Activated naive CD4-positive, alpha-beta T cell treated with anti-CD3 and anti-CD28 coated beads, Interleukin-2, amount 50 U/mL, for 16 hours (primary cell): ENCODE data around the gene GADD45A.

Source experiments
- DNase-seq: peaks from one replicate; pipeline ENCODE4 v3.0.0-alpha.2; 2020

Gene GADD45A

DNA sequence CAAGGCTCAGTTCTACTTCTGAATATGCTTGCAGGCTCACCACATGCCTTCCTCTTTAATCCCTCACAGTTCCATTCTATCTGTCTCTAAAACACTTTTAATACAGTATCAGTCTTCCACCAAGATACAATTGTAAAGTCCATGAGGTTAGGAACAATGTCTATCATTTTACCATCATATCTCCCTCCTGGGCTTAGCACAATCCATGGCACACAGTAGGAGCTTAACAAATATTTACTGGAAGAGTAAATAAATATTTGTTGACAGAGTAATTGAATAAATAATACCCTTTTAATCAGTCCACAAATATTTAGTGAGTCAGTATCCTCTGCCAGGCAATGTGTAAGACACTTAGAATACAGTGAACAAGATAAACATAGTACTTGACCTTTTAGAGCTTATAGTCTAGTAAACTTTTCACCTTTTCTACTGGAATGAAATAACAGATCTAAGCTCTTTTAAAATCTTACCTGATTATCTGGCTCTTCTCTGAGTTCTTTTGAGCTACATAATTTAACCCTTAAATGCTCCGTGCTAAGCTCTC lies 12.7 kb upstream of the GADD45A start:
- no peak for DNase-seq

DNA sequence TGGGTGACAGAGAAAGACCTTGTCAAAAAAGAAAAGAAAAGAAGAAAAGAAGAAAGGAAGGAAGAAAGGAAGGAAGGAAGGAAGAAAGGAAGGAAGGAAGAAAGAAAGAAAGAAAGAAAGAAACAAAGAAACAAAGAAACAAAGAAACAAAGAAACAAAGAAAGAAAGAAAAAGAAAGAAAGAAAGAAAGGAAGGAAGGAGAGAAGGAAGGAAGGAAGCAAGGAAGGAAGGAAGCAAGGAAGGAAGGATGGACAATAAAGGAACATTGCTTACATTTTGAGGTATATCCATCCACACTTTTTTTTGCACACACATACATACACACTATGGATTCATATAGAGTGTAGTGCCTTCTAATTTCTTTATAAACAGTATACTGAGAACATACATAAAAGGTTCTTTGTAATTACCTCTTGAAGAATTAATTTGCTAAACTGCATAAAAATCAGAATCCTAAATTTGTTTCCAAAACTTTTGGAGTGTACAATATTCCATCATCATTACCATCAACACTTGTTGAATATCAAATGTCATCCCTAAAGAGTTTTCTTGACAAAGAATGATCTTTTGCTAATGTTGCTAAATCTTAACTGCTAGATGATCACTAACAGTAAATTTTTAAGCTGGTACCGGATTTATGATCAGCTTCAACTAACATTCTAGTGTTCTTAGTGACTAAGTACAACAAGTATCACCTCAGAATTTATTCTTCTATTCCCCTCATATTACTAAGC lies 11.4 kb upstream of the GADD45A start:
- DNase-seq, result no peak

DNA sequence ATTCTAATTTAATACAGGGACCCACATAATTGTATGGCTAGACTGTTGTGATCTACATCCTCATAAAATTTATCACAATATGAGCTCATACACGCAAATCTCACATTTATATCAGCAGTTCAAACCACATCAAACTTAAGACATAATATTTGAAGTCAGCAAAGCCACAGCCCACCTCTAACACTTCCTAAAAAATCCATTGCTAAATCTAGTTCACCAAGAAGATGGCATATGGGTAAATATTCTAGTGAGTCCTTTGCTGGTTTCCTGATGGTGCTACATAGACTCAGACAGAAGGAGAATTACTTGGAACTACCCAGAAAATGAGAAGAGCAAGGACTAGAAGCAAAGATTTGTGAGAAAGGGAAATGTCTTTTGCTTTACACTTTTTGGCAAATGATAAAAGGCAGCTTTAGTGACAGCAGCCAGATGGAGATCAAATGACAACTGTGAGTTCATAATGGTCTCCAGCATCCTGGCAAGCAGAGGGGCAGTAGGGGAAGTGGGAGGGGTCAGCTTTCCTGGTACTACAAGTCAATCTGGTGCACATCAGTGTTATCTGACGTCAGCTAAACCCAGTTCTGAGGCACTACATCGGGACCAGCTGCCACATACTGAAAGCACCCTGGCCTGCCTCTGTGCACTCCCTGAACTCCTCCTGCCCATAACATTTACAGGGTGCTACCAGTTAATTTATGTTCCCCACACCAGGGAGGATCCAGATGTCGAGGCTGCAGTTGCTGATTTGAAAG lies 10.6 kb upstream of the GADD45A start:
- DNase-seq, result no peak

GRCh38 chr1:67675800-67676199 lies 9.2 kb upstream of the GADD45A start:
- DNase-seq, result no peak

GRCh38 chr1:67676287-67676686 lies 8.7 kb upstream of the GADD45A start:
- no peak for DNase-seq

- no peak for DNase-seq
Measured at GRCh38 chr1:67676946-67677345, 8.1 kb upstream of the GADD45A start.

DNA sequence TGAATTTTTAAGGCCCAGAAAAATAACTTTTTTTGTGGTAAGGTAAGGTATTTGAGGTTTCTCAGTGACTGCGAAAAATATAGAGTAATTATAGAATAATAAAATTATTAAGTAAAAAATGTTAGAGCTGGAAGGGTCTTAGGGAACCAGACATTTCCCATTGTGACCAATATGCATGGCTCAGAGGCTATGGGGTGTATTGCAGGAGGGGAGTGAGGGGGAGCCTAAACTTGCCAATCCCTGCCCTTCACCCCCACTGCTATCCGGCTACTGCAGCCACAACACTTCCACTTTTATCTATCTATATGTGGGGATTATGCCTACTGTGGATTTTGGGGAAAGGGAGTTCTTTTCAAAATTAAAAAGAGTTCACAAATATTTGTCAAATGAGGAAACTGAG lies 7.6 kb upstream of the GADD45A start:
- DNase-seq, result no peak

DNA sequence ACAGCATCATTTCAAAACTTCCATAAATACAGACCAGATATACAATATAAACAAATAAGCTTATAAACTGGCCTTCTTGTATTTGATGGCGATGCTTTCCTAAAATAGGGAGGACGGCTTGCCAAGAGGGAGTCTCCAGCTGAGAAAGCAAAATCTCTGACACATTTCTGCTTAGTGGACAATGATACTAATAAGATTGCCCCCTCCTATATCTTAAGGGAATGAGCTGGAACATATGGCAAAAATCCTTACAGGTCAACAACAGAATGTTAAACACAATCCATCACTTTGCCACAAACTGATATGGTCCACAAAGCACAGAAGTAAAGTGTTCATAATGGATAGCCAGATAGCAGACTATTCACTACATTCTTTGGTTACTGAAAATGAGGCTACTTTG lies 7.1 kb upstream of the GADD45A start:
- DNase-seq, result no peak

GRCh38 chr1:67679691-67680090 lies 5.3 kb upstream of the GADD45A start:
- no peak for DNase-seq

DNA sequence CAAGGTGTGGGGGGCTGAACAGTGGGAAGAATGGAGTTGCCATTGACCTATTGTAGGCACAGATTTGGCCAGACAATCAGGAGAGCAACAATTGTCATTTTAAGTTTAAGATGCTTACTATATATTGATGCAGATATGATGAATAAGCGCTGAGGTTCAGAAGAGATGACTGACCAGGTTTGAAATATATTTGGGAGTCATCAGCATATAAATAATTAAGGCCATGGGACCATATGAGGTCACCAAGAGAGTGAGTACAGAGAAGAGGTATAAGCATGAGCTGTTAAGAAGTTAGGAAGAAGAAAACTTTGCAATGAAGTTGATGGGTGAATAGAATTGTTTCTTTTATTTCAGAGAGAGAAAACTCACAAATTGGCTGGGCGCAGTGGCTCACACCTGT lies 4.5 kb upstream of the GADD45A start:
- DNase-seq, result no peak

- no peak for DNase-seq
Measured at GRCh38 chr1:67682659-67683197, 2.3 kb upstream of the GADD45A start.

- no peak for DNase-seq
Measured at GRCh38 chr1:67683316-67683715, 1.7 kb upstream of the GADD45A start.

DNA sequence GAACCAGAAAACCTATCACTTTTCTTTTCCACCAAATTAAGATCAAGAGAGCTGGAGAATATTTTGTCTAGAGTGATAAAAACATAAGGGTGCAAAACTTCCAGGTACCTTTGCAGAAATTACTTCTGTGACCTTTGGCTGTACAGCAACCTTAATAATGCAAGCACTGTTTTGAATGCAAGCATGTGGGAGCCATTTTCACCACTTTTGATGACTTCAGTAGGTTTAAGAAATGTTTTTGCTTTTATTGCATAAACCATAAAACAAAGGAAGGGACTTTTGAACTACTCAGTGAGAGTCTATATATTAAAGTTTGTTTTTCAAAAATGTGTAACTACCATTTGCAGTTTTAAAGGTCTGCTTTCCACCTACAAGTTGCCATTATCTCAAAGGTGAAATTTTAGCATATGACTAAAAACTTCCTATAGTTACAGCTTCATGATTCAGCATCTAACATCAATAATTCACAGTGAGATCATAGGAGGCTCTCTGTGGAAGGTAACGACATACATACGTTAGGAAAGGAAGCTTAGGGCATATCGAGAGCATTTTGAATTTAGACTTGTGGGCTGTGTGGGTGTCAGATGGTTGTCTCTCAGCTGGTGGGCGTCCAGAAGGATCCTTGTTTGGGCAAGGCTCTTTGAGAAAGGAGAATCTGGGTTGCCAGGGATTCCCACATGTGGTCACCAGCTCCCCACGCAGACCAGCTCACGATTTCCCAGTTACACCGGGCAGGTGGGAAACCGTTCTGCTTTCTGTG lies 1.1 kb upstream of the GADD45A start:
- DNase-seq, result peak; percentile 53

DNA sequence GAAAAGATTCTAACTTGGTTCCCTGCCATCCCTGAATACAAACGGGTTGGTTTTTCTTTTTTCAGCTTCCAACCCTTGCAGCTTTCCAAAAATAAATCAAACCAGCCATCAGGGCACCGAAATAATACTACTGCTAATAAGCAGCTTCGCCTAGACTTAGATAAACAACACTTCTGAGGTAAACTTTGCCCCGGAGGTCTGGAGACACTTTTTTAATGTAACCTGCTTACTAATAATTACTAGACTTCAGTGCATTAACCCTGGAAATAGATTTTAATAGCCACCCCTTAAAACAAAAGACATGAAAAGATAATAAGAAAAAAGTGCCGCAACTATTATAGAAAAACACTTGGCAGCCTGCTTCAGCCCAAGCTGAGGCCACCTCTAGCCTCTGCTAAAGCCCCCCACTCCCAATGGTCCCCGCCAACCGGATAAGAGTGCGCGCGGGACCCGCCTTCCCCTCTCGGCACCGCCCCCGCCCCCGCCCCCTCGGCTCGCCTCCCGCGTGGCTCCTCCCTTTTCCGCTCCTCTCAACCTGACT lies 405 bp upstream of the GADD45A start:
- DNase-seq, result no peak

GRCh38 chr1:67685558-67686266 lies 711 bp downstream of the GADD45A start:
- DNase-seq, result peak; percentile 65

- peak; percentile 55 for DNase-seq
Measured at GRCh38 chr1:67686267-67687197, 1.5 kb downstream of the GADD45A start.

DNA sequence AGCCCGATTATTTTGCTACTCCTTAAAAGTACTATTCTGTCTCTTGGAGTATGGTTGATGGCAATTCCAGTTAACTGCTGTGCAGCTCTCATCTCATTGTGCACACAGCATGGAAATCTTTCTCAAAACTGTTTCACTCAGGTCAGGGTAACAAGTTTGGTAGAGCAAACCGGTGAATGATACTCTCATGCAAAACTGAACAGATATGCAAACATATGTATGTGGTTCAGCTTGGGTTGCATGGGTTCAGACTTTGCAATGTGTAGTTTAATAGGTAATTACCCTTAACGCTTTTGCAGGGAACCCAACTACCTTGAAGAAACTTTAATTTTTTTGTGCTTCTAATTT lies 2.2 kb downstream of the GADD45A start:
- DNase-seq, result no peak

- no peak for DNase-seq
Measured at GRCh38 chr1:67687649-67688048, 2.6 kb downstream of the GADD45A start.

DNA sequence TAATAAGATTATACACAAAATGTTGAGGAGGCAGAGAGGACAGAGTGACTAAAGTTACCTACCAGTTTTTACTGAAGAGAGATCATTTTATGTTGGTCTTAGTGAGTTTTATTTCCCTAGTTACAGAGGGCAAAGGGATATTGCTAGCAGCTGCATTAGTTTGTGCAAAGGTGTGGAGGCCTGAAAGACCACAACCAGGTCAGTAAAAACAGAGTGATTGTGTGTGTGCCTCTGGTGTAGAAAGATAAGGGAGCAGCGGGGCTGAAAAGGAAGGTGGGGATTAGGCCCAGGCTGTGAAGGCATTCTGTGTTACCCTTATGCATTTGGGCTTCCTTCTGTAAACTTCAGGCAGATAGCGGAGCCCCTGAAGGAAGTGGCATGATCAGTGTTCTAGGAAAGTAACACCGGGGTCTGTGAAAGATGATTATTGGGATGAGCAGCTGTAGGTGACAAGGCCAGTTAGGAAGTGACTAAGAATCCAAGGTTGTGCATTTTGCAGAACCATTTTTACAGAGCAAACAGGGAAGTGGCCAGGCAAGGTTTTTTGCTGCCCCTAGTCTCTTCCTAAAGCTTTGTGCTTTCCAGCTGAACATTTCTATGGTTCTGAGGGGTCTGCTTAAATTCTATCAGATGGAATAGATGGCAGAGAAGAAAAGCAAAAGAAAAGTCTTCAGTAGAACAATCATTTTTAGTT lies 3.7 kb downstream of the GADD45A start:
- DNase-seq, result no peak

GRCh38 chr1:67689267-67690017 lies 4.4 kb downstream of the GADD45A start:
- DNase-seq, result no peak
